ENCODE results near the gene FAM240B. TPM values are rescaled to one million over a fixed set of nuclear protein-coding genes. Genes with fewer than 3 reads are reported as not detected.

The FAM240B gene
- total and polyA plus RNA-seq, 3 experiments from 2014 or later: not detected

DNA sequence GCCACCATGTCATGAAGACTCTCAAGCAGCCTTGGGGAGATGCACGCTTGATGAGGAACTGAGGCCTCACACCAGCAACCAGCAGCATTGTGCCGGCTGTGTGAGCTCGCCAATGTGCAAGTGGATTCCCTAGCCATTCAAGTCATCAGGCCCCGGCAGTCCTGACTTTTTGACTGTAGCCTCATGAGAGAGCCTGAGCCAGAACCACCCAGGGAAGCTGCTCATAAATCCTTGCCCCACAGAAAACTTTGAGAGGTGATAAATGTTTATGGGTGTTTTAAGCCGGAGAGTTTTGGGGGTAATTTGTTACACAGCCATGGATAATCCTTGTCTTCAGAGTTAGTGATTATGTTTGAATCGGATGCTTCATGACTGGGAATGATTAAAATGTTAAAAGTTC is 44.7 kb downstream of the FAM240B start:
- Histone ChIP-seq H3K9me3 (ENCODE audit: low read length) (no peaks in the 10 kb centered on the region), H3K27ac (ENCODE audit: low read depth, low read length) (no peak overlapping the region), H3K27me3 (ENCODE audit: insufficient read depth, low read length, poor library complexity, severe bottlenecking) (no peaks in the 10 kb centered on the region), H3K36me3 (ENCODE audit: insufficient read depth, low read length) (no peaks in the 10 kb centered on the region), H3K4me1 (ENCODE audit: insufficient read depth, low read length) (peaks cover 6% of the 10 kb centered on the region), H3K4me3 (ENCODE audit: low read length) (no peak overlapping the region)
- peaks cover 0 to 10% (median 3%) of the 10 kb centered on the region in 3 donors for H3K4me1 Mint-ChIP-seq
- no peaks in the 10 kb centered on the region for H3K36me3 Mint-ChIP-seq
- POLR2A ChIA-PET: no interaction called here
- no peak overlapping the region for H3K27ac Mint-ChIP-seq
- no peaks in the 10 kb centered on the region for H3K9me3 Mint-ChIP-seq
- H3K27me3 Mint-ChIP-seq: peaks cover 6 to 15% of the 10 kb centered on the region in 2 donors
- CTCF ChIA-PET: no interaction called here
- no peak for DNase-seq
- H3K4me3 Mint-ChIP-seq: no peak overlapping the region

GRCh38 chr9:38673399-38674193 is 46.3 kb downstream of the FAM240B start:
- Histone ChIP-seq H3K27me3 (ENCODE audit: insufficient read depth, low read length, poor library complexity, severe bottlenecking) (no peaks in the 10 kb centered on the region), H3K4me3 (ENCODE audit: low read length) (no peak overlapping the region), H3K4me1 (ENCODE audit: insufficient read depth, low read length) (peaks cover 6% of the 10 kb centered on the region), H3K9me3 (ENCODE audit: low read length) (no peaks in the 10 kb centered on the region), H3K27ac (ENCODE audit: low read depth, low read length) (no peak overlapping the region), H3K36me3 (ENCODE audit: insufficient read depth, low read length) (no peaks in the 10 kb centered on the region)
- POLR2A ChIA-PET: no interaction called here
- Mint-ChIP-seq H3K4me3 (no peak overlapping the region), H3K9me3 (no peaks in the 10 kb centered on the region), H3K27ac (no peak overlapping the region), H3K27me3 (peaks cover 3 to 19% of the 10 kb centered on the region in 2 donors), H3K36me3 (no peaks in the 10 kb centered on the region), H3K4me1 (peaks cover 0 to 10% (median 3%) of the 10 kb centered on the region in 3 donors)
- CTCF ChIA-PET: no interaction called here
- DNase-seq: no peak

DNA sequence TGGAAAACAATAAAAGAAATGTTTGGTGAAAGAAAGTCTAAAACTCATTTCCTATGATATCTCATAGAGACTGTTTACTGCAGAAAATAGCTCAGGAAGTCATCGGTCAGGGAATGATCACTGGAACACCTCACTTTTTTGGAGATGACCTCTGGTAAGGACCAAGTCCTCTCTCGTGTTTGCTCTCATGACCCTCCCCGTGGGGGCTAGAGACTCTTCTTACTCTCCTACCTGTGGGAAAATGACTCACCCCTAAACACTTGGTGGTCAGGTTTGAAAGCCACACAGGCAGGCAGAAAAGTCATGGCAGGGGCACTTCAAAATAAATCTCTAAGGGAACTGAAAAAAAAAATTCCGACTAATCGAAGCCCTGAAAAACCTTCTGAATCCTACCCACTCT is 48.2 kb downstream of the FAM240B start:
- H3K27ac Mint-ChIP-seq: no peak overlapping the region
- H3K36me3 Mint-ChIP-seq: no peaks in the 10 kb centered on the region
- H3K4me3 Mint-ChIP-seq: no peak overlapping the region
- DNase-seq: no peak
- CTCF ChIA-PET: no interaction called here
- H3K27me3 ChIP-seq (ENCODE audit: insufficient read depth, low read length, poor library complexity, severe bottlenecking): no peaks in the 10 kb centered on the region
- H3K4me1 ChIP-seq (ENCODE audit: insufficient read depth, low read length): peaks cover 6% of the 10 kb centered on the region
- H3K4me1 Mint-ChIP-seq: peaks cover 0 to 10% (median 3%) of the 10 kb centered on the region in 3 donors
- no peak overlapping the region for H3K4me3 ChIP-seq (ENCODE audit: low read length)
- POLR2A ChIA-PET: no interaction called here
- H3K36me3 ChIP-seq (ENCODE audit: insufficient read depth, low read length): no peaks in the 10 kb centered on the region
- no peaks in the 10 kb centered on the region for H3K9me3 Mint-ChIP-seq
- no peaks in the 10 kb centered on the region for H3K9me3 ChIP-seq (ENCODE audit: low read length)
- H3K27ac ChIP-seq (ENCODE audit: low read depth, low read length): no peak overlapping the region
- H3K27me3 Mint-ChIP-seq: peaks cover 3 to 15% of the 10 kb centered on the region in 2 donors

- Histone ChIP-seq H3K4me1 (ENCODE audit: insufficient read depth, low read length) (peaks cover 6% of the 10 kb centered on the region), H3K27ac (ENCODE audit: low read depth, low read length) (no peak overlapping the region), H3K36me3 (ENCODE audit: insufficient read depth, low read length) (no peaks in the 10 kb centered on the region), H3K27me3 (ENCODE audit: insufficient read depth, low read length, poor library complexity, severe bottlenecking) (no peaks in the 10 kb centered on the region), H3K4me3 (ENCODE audit: low read length) (no peak overlapping the region), H3K9me3 (ENCODE audit: low read length) (no peaks in the 10 kb centered on the region)
- no peaks in the 10 kb centered on the region for H3K36me3 Mint-ChIP-seq
- no peak overlapping the region for H3K4me3 Mint-ChIP-seq
- peaks cover 3 to 15% of the 10 kb centered on the region in 2 donors for H3K27me3 Mint-ChIP-seq
- H3K27ac Mint-ChIP-seq: no peak overlapping the region
- DNase-seq: no peak
- H3K4me1 Mint-ChIP-seq: peaks cover 0 to 10% (median 3%) of the 10 kb centered on the region in 3 donors
- ChIA-PET POLR2A (no interaction called here), CTCF (no interaction called here)
- no peaks in the 10 kb centered on the region for H3K9me3 Mint-ChIP-seq
Observed at GRCh38 chr9:38671372-38671731, 48.6 kb downstream of the FAM240B start.

DNA sequence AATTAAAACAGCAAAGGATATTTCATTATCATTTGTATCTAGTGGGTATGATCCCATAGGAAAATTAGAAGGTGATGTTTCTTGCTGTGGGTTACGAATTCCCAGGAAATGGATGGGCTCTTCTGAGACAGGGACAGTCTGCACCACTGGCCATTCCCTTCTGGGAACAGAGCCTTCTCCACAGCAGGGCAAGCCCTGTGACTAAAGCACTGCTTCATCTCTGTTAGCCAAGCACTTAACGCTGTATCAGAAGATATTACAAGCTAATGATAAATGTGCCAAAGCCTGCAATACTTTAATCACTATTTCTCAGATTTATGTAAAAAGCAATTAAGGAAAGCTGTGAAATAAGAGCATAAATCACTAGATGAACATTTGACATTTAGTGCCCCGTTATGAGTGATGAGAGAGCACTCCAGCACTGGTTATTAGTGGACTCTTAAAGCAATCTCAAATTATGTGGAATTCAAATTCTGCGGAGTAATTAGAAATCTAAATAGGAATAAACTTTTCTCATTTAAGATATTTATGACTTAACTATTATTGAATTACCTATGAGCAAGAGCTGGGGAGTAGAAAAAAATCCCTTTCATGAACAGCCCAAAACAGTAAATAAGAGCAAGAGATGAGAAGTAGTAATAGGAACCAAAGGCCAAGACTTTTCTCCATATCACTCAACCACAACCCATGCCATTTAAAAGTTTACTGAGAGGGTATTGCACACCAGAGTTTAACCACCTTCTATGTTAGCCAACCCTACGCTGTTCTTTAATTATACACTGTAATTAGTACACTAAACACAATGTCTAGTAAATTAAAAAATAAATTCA is 49.2 kb downstream of the FAM240B start:
- Mint-ChIP-seq H3K36me3 (no peaks in the 10 kb centered on the region), H3K4me3 (no peak overlapping the region), H3K4me1 (peaks cover 0 to 10% (median 3%) of the 10 kb centered on the region in 3 donors), H3K27ac (no peak overlapping the region), H3K9me3 (no peaks in the 10 kb centered on the region), H3K27me3 (peaks cover 3 to 12% of the 10 kb centered on the region in 2 donors)
- H3K4me3 ChIP-seq (ENCODE audit: low read length): no peak overlapping the region
- ChIA-PET CTCF (no interaction called here), POLR2A (no interaction called here)
- no peaks in the 10 kb centered on the region for H3K9me3 ChIP-seq (ENCODE audit: low read length)
- no peaks in the 10 kb centered on the region for H3K27me3 ChIP-seq (ENCODE audit: insufficient read depth, low read length, poor library complexity, severe bottlenecking)
- no peaks in the 10 kb centered on the region for H3K36me3 ChIP-seq (ENCODE audit: insufficient read depth, low read length)
- H3K27ac ChIP-seq (ENCODE audit: low read depth, low read length): no peak overlapping the region
- peaks cover 6% of the 10 kb centered on the region for H3K4me1 ChIP-seq (ENCODE audit: insufficient read depth, low read length)
- DNase-seq: no peak

- H3K4me1 ChIP-seq (ENCODE audit: insufficient read depth, low read length): peaks cover 6% of the 10 kb centered on the region
- no peaks in the 10 kb centered on the region for H3K27me3 ChIP-seq (ENCODE audit: insufficient read depth, low read length, poor library complexity, severe bottlenecking)
- POLR2A ChIA-PET: no interaction called here
- H3K9me3 ChIP-seq (ENCODE audit: low read length): no peaks in the 10 kb centered on the region
- no peak overlapping the region for H3K4me3 ChIP-seq (ENCODE audit: low read length)
- no peaks in the 10 kb centered on the region for H3K36me3 ChIP-seq (ENCODE audit: insufficient read depth, low read length)
- no peak overlapping the region for H3K4me3 Mint-ChIP-seq
- no peak for DNase-seq
- H3K4me1 Mint-ChIP-seq: peaks cover 0 to 10% (median 2%) of the 10 kb centered on the region in 3 donors
- no peak overlapping the region for H3K27ac ChIP-seq (ENCODE audit: low read depth, low read length)
- H3K36me3 Mint-ChIP-seq: no peaks in the 10 kb centered on the region
- no peaks in the 10 kb centered on the region for H3K9me3 Mint-ChIP-seq
- peaks cover 1 to 4% of the 10 kb centered on the region in 2 donors for H3K27me3 Mint-ChIP-seq
- CTCF ChIA-PET: no interaction called here
- H3K27ac Mint-ChIP-seq: peak overlapping the region in 1 of 8 donors; percentile 69
Observed at GRCh38 chr9:38668791-38669466, 51.0 kb downstream of the FAM240B start.

GRCh38 chr9:38662763-38663593 is 57.0 kb downstream of the FAM240B start:
- no peaks in the 10 kb centered on the region for H3K27me3 ChIP-seq (ENCODE audit: insufficient read depth, low read length, poor library complexity, severe bottlenecking)
- no peaks in the 10 kb centered on the region for H3K9me3 Mint-ChIP-seq
- no peak overlapping the region for H3K4me3 Mint-ChIP-seq
- H3K4me1 ChIP-seq (ENCODE audit: insufficient read depth, low read length): no peaks in the 10 kb centered on the region
- H3K27ac ChIP-seq (ENCODE audit: low read depth, low read length): no peak overlapping the region
- ChIA-PET CTCF (no interaction called here), POLR2A (no interaction called here)
- H3K4me3 ChIP-seq (ENCODE audit: low read length): no peak overlapping the region
- H3K36me3 Mint-ChIP-seq: no peaks in the 10 kb centered on the region
- no peaks in the 10 kb centered on the region for H3K36me3 ChIP-seq (ENCODE audit: insufficient read depth, low read length)
- H3K27ac Mint-ChIP-seq: no peak overlapping the region
- peaks cover 7 to 17% of the 10 kb centered on the region in 2 donors for H3K27me3 Mint-ChIP-seq
- no peaks in the 10 kb centered on the region for H3K9me3 ChIP-seq (ENCODE audit: low read length)
- no peaks in the 10 kb centered on the region for H3K4me1 Mint-ChIP-seq
- no peak for DNase-seq

Data from CD8-positive, alpha-beta memory T cell (primary cell).